Liver (tissue), 9 donors: ENCODE data around the gene GPD1L. TPM values are rescaled to one million over a fixed set of nuclear protein-coding genes. Genes with fewer than 3 reads are reported as not detected.
A peak's percentile ranks its signal among the peaks of the same experiment; 100 is the strongest.
"Not testable (repeated sequence)": the region's sequence is repeated elsewhere in the genome, so short reads cannot be mapped to it uniquely, and the experiment has no call there.

Experiments
- DNase-seq: peaks from one replicate; pipeline ENCODE4 v3.0.0-alpha.2; 2017; ENCODE audit warnings: low spot score
- H3K27ac ChIP-seq, 2 donors: one replicate each; pipeline ENCODE4 v1.7.0; 2013; ENCODE audit warnings: inconsistent platforms in 2 of 2, low read length in 2 of 2, control low read depth in 1 of 2, low read depth in 1 of 2, mild to moderate bottlenecking in 1 of 2
- H3K27me3 ChIP-seq, 4 donors: one replicate each; pipeline versions ENCODE4 v1.6.1 to v1.7.0; 2013; ENCODE audit warnings: low read length in 3 of 4, inconsistent platforms in 1 of 4, mild to moderate bottlenecking in 1 of 4, moderate library complexity in 1 of 4; ENCODE audit not compliant: control insufficient read depth in 4 of 4, insufficient read depth in 4 of 4
- H3K36me3 ChIP-seq, 4 donors: one replicate each; pipeline versions ENCODE4 v1.6.1 to v1.7.0; 2013; ENCODE audit warnings: low read length in 3 of 4, mild to moderate bottlenecking in 3 of 4, low read depth in 1 of 4, moderate library complexity in 1 of 4; ENCODE audit not compliant: control insufficient read depth in 4 of 4, insufficient read depth in 3 of 4
- H3K4me1 ChIP-seq, 4 donors: one replicate each; pipeline versions ENCODE4 v1.6.1 to v1.7.0; 2013; ENCODE audit warnings: low read length in 3 of 4, mild to moderate bottlenecking in 3 of 4, moderate library complexity in 1 of 4; ENCODE audit not compliant: control insufficient read depth in 4 of 4, insufficient read depth in 4 of 4
- H3K4me3 ChIP-seq, 3 donors: one replicate each; pipeline versions ENCODE4 v1.6.1 to v1.7.0; 2013; ENCODE audit warnings: low read length in 3 of 3, control low read depth in 1 of 3, low read depth in 1 of 3, mild to moderate bottlenecking in 1 of 3
- H3K9ac ChIP-seq, 2 donors: one replicate each; pipeline ENCODE4 v1.7.0; 2013; ENCODE audit warnings: low read length in 2 of 2, mild to moderate bottlenecking in 2 of 2, moderate library complexity in 2 of 2, control low read depth in 1 of 2, low read depth in 1 of 2
- H3K9me3 ChIP-seq, 4 donors: one replicate each; pipeline versions ENCODE4 v1.6.1 to v1.7.0; 2013; ENCODE audit warnings: low read length in 3 of 4; ENCODE audit not compliant: control insufficient read depth in 4 of 4
- EGR1 ChIP-seq, 2 donors: IDR thresholded peaks; 2 replicates each; pipeline ENCODE4 v1.6.1; 2016 to 2018; ENCODE audit warnings: antibody characterized with exemption in 2 of 2, low read depth in 2 of 2
- FOXA1 ChIP-seq: IDR thresholded peaks from 2 replicates; pipeline ENCODE4 v1.6.1; 2016; ENCODE audit warnings: antibody characterized with exemption
- FOXA2 ChIP-seq: IDR thresholded peaks from 2 replicates; pipeline ENCODE4 v1.6.1; 2016; ENCODE audit warnings: antibody characterized with exemption
- GABPA ChIP-seq, 2 donors: IDR thresholded peaks in 1 of 2; conservative IDR thresholded peaks in 1 of 2; 2 replicates each; pipeline ENCODE4 v1.6.1; 2016; ENCODE audit warnings: antibody characterized with exemption in 2 of 2, mild to moderate bottlenecking in 1 of 2, moderate library complexity in 1 of 2
- HNF4A ChIP-seq, 2 donors: conservative IDR thresholded peaks; 2 replicates each; pipeline ENCODE4 v1.6.1; 2016; ENCODE audit warnings: antibody characterized with exemption in 2 of 2, mild to moderate bottlenecking in 2 of 2
- JUND ChIP-seq, 2 donors: IDR thresholded peaks; 2 replicates each; pipeline ENCODE4 v1.6.1; 2016; ENCODE audit warnings: antibody characterized with exemption in 2 of 2
- MAX ChIP-seq: IDR thresholded peaks from 2 replicates; pipeline ENCODE4 v1.6.1; 2016; ENCODE audit warnings: antibody characterized with exemption
- NR2F2 ChIP-seq: IDR thresholded peaks from 2 replicates; pipeline ENCODE4 v1.6.1; 2016; ENCODE audit warnings: antibody characterized with exemption
- SP1 ChIP-seq: IDR thresholded peaks from 2 replicates; pipeline ENCODE4 v1.6.1; 2018; ENCODE audit warnings: antibody characterized with exemption, mild to moderate bottlenecking
- WGBS: extraction: QIAGEN DNeasy Blood & Tissue Kit; methylation state at CpG from one replicate; pipeline ENCODE4 v1.1.7; 2013; 5-methylcytosine and 5-hydroxymethylcytosine counted together
- polyA plus RNA-seq, 2 donors: library from polyadenylated mRNA; stranded (reverse) in 1 of 2; unstranded in 1 of 2; fragments of 200-250 nt in 1 of 2; fragments of >200 nt in 1 of 2; fragmentation: Nextera tagmentation in 1 of 2; extraction: Ambion mirVana in 1 of 2; gene quantifications; one replicate each; pipeline versions ENCODE4 v1.2.1 to v1.2.3, GENCODE V29; 2013 to 2015
- total RNA-seq, 2 donors: library from RNA; depleted of rRNA; stranded (reverse); fragments of >200 nt; gene quantifications; one replicate each; pipeline ENCODE4 v1.2.3, GENCODE V29; 2014
- donor health status: healthy.
- donor health status: healthy.
- donor health status: healthy.
- donor health status: healthy.
- donor health status: healthy.

The GPD1L gene
- 1 to 10 TPM; 4.6 to 5.0 TPM for total RNA-seq
- 1 to 10 TPM; 1.4 to 1.5 TPM for polyA plus RNA-seq

GRCh38 chr3:32106132-32106928 is at the start of gene GPD1L:
GPD1L (plus strand) TSS chr3:32106620; CDS start chr3:32106712, 92 bp downstream.
- WGBS, result 6% methylated on average over 78 of the region's 78 CpGs
- Histone ChIP-seq H3K9me3 (peaks cover 0 to 4% (median 0%) of the 10 kb centered on the region in 4 donors), H3K4me3 (peak within 1 kb of the TSS; percentile 57 to 82 (median 65)), H3K36me3 (no peaks in the 10 kb centered on the region), H3K27me3 (no peaks in the 10 kb centered on the region), H3K4me1 (peaks cover 3 to 12% (median 7%) of the 10 kb centered on the region in 4 donors), H3K27ac (peak within 1 kb of the TSS in 1 of 2 donors; percentile 40), H3K9ac (peak within 1 kb of the TSS in 1 of 2 donors; percentile 42)
- TF ChIP-seq EGR1 (IDR thresholded peaks at IDR 0.05; ENCODE audit: low read depth in 2 of 2), result peak in 1 of 2 donors; percentile 23
- no peak for TF ChIP-seq JUND (IDR thresholded peaks at IDR 0.05)
- peak; percentile 91 for DNase-seq

DNA sequence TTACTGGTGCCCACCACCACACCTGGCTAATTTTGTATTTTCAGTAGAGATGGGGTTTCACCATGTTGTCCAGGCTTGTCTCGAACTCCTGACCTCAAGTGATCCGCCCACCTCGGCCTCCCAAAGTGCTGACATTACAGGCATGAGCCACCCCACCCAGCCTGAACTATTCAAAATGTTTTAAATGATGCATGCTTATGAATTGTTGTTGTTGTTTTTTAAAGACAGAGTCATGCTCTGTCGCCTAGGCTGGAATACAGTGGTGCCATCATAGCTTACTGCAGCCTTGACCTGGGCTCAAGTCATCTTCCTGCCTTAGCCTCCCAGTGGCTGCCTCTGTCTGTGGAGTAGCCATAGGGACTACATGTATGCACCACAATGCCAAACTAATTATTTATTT is 48.0 kb upstream of the GPD1L start:
- not testable (repeated sequence) for H3K27ac ChIP-seq, H3K9ac ChIP-seq, H3K27me3 ChIP-seq, H3K36me3 ChIP-seq, H3K9me3 ChIP-seq, H3K4me3 ChIP-seq, DNase-seq, H3K4me1 ChIP-seq
- 90% methylated on average over 4 of the region's 4 CpGs for WGBS

DNA sequence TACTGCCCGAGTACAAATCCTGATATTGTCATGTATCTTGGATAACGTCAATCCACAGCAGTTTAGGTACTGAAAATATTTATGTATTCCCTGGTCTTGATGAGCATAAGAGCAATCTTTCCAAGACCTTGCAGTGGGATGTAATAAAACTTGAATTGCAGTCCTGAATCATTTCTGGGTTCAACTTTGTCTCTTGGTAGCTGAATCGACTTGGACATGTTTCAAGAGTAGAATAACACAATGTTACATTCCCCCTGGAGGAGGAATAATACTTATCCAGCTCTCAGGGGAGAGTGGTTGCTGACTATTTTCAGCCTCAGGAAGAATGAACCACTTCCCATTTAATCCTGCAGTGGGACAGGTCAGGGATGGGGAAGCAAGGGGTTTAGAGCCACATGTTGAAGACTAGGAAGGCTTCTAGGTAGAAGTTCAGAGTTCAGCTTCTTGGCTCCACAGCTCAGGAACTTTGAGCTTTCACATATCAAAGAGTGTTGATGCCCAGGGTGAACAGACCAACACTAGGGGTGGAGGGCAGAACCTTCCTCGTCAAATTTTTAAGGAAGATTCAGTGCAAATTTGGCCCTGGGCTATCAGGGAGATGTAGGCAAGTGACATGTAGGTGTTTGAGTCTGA is 43.4 kb upstream of the GPD1L start:
- Histone ChIP-seq H3K27ac (no peak overlapping the region), H3K36me3 (no peaks in the 10 kb centered on the region), H3K9ac (no peak overlapping the region), H3K9me3 (no peaks in the 10 kb centered on the region), H3K4me1 (no peaks in the 10 kb centered on the region), H3K4me3 (no peak overlapping the region), H3K27me3 (peaks cover 0 to 4% (median 0%) of the 10 kb centered on the region in 4 donors)
- WGBS, result 71% methylated on average over 4 of the region's 4 CpGs
- TF ChIP-seq FOXA1, result no peak
- no peak for TF ChIP-seq GABPA (IDR thresholded peaks at IDR 0.05 in 1 of 2, conservative IDR thresholded peaks at IDR 0.05 in 1 of 2)
- TF ChIP-seq MAX, result no peak
- TF ChIP-seq SP1, result no peak
- TF ChIP-seq EGR1 (IDR thresholded peaks at IDR 0.05; ENCODE audit: low read depth in 2 of 2), result no peak
- no peak for TF ChIP-seq FOXA2
- DNase-seq, result no peak

- TF ChIP-seq HNF4A (conservative IDR thresholded peaks at IDR 0.05), result no peak
- TF ChIP-seq NR2F2, result no peak
- DNase-seq, result no peak
- Histone ChIP-seq H3K9me3 (peaks cover 0 to 2% (median 0%) of the 10 kb centered on the region in 4 donors), H3K27ac (no peak overlapping the region), H3K4me3 (no peak overlapping the region), H3K9ac (no peak overlapping the region), H3K27me3 (peaks cover 0 to 4% (median 0%) of the 10 kb centered on the region in 4 donors), H3K4me1 (no peaks in the 10 kb centered on the region), H3K36me3 (no peaks in the 10 kb centered on the region)
- 89% methylated on average over 2 of the region's 2 CpGs for WGBS
These were observed 39.7 kb upstream of the GPD1L start for GRCh38 chr3:32066686-32067085.

GRCh38 chr3:32074194-32074593 is 32.2 kb upstream of the GPD1L start:
- not testable (repeated sequence) for DNase-seq, H3K9me3 ChIP-seq, H3K36me3 ChIP-seq, H3K4me1 ChIP-seq, H3K4me3 ChIP-seq, H3K9ac ChIP-seq, H3K27me3 ChIP-seq, H3K27ac ChIP-seq
- 71% methylated on average over 7 of the region's 7 CpGs for WGBS
